ENCODE measurements around the gene SPHKAP. TPM values are rescaled to one million over a fixed set of nuclear protein-coding genes. Genes with fewer than 3 reads are reported as not detected.

SPHKAP gene, protein sequence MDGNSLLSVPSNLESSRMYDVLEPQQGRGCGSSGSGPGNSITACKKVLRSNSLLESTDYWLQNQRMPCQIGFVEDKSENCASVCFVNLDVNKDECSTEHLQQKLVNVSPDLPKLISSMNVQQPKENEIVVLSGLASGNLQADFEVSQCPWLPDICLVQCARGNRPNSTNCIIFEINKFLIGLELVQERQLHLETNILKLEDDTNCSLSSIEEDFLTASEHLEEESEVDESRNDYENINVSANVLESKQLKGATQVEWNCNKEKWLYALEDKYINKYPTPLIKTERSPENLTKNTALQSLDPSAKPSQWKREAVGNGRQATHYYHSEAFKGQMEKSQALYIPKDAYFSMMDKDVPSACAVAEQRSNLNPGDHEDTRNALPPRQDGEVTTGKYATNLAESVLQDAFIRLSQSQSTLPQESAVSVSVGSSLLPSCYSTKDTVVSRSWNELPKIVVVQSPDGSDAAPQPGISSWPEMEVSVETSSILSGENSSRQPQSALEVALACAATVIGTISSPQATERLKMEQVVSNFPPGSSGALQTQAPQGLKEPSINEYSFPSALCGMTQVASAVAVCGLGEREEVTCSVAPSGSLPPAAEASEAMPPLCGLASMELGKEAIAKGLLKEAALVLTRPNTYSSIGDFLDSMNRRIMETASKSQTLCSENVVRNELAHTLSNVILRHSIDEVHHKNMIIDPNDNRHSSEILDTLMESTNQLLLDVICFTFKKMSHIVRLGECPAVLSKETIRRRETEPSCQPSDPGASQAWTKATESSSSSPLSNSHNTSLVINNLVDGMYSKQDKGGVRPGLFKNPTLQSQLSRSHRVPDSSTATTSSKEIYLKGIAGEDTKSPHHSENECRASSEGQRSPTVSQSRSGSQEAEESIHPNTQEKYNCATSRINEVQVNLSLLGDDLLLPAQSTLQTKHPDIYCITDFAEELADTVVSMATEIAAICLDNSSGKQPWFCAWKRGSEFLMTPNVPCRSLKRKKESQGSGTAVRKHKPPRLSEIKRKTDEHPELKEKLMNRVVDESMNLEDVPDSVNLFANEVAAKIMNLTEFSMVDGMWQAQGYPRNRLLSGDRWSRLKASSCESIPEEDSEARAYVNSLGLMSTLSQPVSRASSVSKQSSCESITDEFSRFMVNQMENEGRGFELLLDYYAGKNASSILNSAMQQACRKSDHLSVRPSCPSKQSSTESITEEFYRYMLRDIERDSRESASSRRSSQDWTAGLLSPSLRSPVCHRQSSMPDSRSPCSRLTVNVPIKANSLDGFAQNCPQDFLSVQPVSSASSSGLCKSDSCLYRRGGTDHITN (N-terminal part only)
- total RNA-seq, result 51.3 TPM

GRCh38 chr2:228181098-228182019 lies at the start of gene SPHKAP:
Gene SPHKAP, minus strand, starts transcription at chr2:228181687. Its CDS starts 89 bp downstream, at chr2:228181598.

Small RNA genes within 50 kb of the gene (small RNA-seq; reads per million reads assigned to genes)
- gene RNU6-624P (ENCODE audit: low replicate concordance), result not detected

All from parietal lobe (tissue), 2 donors.